22Rv1 (cell line): Measurements from ENCODE around the gene DISC1.

ENCODE experiments used
- CTCF ChIP-seq: fragments of 450-650 bp; IDR thresholded peaks from 2 replicates; pipeline ENCODE4 v1.5.1; 2017; ENCODE audit warnings: mild to moderate bottlenecking
- ZFX ChIP-seq: fragments of 450-650 bp; IDR thresholded peaks from 2 replicates; pipeline ENCODE4 v1.6.1; 2017; ENCODE audit warnings: antibody characterized with exemption, borderline replicate concordance

- TF ChIP-seq CTCF (no peak), ZFX (no peak)
Measured at GRCh38 chr1:231882790-231883189, 256.2 kb downstream of the DISC1 start.
